ENCODE results near the gene ZNF805.
"Not testable (repeated sequence)": the region's sequence is repeated elsewhere in the genome, so short reads cannot be mapped to it uniquely, and the experiment has no call there.

DNA sequence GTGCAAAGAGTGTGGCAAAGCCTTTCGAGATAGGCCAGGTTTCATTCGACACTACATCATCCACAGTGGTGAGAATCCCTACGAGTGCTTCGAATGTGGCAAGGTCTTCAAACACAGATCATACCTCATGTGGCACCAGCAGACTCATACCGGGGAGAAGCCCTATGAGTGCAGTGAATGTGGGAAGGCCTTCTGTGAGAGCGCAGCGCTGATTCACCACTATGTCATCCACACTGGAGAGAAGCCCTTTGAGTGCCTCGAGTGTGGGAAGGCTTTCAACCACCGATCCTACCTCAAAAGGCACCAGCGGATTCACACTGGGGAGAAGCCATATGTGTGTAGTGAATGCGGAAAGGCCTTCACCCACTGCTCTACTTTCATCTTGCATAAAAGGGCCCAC, 13.3 kb downstream of the ZNF805 start:
- not testable (repeated sequence) for TF ChIP-seq POLR2AphosphoS5, POLR2A, EP300 (IDR thresholded peaks at IDR 0.05)
- TF ChIP-seq, protein P1, sequence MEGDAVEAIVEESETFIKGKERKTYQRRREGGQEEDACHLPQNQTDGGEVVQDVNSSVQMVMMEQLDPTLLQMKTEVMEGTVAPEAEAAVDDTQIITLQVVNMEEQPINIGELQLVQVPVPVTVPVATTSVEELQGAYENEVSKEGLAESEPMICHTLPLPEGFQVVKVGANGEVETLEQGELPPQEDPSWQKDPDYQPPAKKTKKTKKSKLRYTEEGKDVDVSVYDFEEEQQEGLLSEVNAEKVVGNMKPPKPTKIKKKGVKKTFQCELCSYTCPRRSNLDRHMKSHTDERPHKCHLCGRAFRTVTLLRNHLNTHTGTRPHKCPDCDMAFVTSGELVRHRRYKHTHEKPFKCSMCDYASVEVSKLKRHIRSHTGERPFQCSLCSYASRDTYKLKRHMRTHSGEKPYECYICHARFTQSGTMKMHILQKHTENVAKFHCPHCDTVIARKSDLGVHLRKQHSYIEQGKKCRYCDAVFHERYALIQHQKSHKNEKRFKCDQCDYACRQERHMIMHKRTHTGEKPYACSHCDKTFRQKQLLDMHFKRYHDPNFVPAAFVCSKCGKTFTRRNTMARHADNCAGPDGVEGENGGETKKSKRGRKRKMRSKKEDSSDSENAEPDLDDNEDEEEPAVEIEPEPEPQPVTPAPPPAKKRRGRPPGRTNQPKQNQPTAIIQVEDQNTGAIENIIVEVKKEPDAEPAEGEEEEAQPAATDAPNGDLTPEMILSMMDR (IDR thresholded peaks at IDR 0.05): not testable (repeated sequence)
